Measurements from ENCODE around the gene CMIP.

The CMIP gene

DNA sequence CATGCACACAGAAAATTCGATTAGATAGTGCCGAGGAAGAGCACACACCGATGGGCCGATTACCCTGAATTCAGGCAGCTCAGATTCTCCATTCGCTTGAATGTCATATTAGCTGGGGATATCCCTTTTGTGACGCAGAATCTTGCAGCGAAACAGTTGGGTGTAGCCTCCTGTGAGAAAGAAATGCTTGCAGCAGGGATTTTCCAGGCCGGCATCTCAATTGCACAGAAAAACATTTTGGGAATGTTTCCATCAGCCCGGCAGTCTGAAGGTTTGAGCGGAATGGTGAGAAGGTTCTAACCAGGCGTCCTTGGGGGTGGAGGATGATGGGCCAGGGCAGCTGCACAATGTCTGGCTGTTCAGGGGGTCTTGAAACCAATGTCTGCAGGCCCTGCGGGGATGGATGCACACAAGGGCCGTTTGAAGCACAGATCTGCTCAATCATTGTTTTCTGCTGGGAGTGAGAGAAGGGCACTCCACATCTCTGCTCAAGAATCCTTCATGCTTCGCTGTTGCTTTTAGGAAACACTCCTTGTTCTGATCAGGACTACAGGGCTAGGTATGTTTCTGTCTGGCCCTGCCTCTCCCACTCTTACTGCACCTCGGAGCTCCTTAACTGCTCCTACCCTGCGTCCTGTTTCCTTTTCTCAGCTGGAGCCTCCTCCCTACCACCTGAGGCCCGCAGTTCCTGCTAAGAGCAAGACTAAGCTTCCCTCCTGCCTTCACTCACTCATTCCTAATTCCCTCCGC lies 94.6 kb downstream of the CMIP start:
- no peak for DNase-seq

- DNase-seq = no peak
Measured at GRCh38 chr16:81539759-81540472, 95.3 kb downstream of the CMIP start.

GRCh38 chr16:81541314-81541713 lies 96.7 kb downstream of the CMIP start:
- no peak for DNase-seq

DNA sequence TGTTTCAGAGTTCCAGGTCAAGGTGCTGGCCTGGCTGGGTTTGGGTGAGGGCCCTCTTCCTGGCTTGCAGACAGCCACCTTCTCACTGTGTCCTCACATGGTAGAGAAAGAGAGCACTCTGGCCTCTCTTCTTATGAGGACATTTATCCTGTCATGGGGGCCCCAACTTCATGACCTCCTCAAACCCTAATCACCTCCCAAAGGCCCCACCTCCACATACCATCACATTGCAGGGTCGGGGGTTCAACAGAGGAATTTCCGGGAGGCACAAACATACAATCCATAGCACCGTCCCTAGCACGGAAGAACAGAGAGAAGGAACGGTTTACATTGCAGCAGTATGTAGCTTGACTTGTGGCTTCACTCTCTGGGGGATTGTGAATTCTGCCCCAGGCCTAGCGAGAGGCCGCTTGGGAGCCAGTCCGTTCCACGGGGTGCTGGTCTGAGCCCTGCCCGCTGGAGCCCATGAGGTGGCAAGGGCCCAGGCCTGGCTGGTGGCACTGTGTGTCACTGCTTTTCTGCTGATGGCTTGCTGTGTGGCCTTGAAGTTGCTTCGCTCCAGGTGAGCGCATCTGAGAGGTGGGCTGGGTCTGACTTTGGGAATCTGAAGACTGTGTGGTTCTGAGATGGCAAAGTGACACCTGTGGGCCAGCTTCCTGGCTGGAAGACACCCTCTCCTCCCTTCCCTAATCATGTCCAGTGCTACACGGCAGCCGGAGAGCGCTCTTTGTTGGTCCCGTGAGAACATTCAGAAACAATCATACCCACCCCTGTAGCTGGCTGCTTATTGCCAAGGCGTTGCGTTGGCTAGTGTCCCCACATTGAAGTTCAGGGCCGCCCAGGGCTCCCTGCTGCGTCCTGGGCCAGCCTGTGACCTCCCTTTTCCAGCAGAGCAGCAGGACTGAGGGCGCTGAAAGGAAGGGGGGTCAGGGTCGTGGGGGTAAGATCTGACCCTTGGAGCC lies 98.3 kb downstream of the CMIP start:
- DNase-seq = no peak

- DNase-seq = no peak
Measured at GRCh38 chr16:81543571-81543970, 99.0 kb downstream of the CMIP start.

- DNase-seq = no peak
Measured at GRCh38 chr16:81544261-81544660, 99.7 kb downstream of the CMIP start.

DNA sequence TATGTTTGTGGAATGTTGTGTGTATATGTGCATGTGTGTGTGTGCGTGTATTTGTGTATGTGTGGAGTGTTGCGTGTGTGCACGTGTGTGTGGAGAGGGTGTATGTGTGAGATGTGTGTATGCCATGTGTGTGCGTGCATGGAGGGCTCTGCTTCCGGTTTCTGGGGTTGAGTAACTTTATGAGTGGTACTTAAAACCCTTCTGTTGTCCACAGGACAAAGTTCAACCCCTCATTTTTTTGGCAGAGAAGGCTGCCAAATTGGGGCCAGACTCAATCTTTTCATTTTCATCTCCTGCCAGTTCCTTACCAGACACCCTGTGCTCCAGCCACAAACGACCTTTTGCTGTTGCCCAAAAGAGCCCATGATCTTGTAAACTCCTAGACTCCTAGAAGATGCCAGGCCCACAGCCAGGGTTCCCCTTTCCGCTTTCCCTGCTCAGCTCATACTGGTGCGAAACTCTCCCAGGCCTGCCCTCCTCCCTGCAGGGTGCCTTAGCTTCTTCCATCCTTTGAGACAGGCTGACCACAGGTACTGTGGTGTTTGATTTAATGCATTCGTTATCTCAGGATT lies 100.2 kb downstream of the CMIP start:
- no peak for DNase-seq

GRCh38 chr16:81545470-81546250 lies 101.1 kb downstream of the CMIP start:
- no peak for DNase-seq

- no peak for DNase-seq
Measured at GRCh38 chr16:81546781-81547180, 102.2 kb downstream of the CMIP start.

- no peak for DNase-seq
Measured at GRCh38 chr16:81547194-81547938, 102.8 kb downstream of the CMIP start.

DNA sequence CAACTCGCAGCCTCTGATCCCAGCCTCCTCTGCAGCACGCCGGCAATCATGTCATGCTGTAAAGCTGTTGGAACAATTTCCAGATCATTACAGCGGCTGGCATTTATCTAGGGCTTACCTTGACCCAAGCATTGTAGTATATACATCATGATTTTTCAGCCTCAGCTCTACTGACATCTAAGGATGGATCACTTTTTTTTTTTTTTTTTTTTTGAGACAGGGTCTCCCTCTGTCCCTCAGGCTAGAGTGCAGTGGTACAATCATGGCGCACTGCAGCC lies 103.3 kb downstream of the CMIP start:
- no peak for DNase-seq

- DNase-seq = no peak
Measured at GRCh38 chr16:81548551-81548875, 103.9 kb downstream of the CMIP start.

DNA sequence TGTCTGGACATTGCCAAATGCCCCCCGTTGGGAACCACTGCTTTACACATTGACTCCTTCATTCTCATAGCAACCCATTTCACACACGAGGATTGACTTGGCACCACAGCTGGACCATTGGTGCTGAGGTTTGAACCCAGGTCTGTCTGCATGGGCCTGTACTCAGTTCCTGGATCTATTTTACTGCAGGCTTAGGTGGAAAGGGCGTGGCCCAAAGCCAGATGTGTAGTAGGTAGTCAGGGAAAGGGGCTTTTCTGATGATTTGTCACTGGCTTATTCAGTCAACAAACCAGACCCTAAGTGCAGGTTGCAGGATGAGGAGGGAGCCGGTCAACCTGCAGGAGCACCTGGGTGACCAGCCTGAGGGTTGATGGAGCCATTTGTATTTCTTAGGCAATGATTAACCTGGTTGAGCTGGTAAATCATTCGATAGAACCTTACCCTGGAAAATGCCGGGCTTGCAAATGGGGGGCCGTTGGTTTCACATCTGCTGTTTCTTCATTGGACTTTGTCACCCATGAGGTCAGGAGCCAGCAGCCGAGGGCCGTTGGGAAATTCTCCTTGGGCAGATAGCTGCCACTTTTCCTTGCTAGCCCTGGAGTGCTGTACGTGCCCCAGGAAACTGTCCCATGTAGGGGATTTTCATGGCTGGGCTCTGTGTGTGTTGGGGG lies 104.4 kb downstream of the CMIP start:
- DNase-seq = no peak

DNA sequence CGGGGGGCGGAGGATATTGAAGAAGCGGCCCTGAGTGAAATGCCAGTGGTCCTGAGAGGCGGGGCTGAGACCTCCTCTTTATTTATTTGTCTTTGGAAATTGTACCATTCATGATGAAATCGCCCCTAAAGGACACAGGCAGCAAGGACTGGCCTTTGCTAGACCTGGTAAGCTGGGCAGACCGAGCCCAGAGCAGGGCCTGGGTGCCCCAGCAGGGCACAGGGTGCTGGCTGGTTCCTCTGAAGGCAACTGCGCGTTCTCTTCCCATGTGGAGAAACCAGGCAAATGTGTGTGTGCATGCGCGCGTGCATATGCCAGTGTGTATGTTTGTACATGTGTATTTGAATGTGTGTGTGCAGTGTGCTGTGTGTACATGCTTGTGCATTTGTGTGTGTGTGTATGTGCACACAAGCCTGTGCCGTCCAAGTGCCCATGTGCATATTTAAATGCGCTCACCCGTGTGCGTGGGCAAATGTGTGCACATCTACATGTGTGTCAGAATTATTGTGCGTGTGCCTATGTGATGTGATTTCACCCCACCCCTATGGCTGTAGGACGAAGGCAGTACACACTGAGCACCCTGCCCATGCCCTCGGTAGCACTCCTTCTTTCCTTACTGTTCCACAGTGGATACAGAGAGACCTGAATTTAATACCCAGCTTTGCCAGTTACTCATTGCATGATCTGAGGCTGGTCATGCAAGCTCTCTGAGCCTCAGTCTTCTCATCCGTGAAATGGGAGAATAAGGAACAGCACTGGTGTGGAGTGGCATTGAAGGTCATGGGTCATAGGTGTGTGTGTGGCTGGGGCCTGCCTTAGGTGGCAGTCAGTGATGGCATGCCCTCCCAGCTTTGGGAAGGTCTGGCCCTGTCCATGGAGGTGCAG lies 105.2 kb downstream of the CMIP start:
- DNase-seq = no peak

DNA sequence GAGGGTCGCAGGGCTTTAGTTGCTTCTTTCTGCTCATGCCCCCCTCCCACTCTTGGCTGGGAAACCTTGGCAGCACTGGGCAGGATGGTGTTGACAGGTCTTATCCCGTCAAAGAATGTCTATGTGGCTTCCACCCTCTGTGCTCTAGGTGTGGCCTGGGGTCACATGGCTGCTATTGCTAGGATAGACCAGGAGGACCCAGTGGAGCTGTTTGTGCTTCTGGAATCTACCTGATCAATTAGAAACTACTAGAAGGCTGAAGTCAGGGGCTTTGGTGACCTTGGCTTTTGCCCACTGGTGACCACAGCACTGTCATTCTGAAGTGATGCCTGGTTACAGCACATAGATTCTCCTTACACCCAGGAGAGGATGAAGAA lies 105.8 kb downstream of the CMIP start:
- DNase-seq = no peak

DNA sequence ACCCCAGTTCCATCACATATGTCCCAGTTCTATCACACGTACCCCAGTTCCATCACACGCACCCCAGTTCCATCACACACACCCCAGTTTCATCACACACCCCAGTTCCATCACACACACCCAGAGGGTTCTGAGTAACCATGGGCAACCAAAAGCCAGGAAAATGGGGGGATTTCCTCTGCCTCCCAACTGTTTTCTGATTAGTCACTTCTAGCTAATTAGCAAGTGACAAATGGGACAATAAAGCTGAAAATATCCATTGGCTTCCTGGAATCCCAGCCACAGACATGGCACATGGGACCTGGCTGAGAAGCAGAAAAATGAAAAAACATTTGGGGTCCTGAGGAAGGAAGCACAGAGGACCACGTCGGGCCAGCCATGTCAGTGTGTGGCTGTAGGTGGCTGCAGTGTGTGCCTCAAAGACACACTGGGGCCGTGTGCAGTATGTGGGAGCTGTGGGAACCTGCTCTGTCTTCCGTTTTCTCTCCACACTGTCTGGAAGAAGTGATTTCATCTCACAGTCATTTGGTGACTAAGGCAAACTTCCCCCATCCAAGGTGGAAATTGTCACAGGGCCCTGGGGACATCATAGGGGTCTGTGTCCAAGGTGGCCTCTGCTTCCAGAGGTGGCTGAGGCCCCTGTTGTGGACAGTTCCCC lies 106.7 kb downstream of the CMIP start:
- DNase-seq = no peak

- no peak for DNase-seq
Measured at GRCh38 chr16:81551821-81552304, 107.3 kb downstream of the CMIP start.

GRCh38 chr16:81552743-81553079 lies 108.1 kb downstream of the CMIP start:
- no peak for DNase-seq

DNA sequence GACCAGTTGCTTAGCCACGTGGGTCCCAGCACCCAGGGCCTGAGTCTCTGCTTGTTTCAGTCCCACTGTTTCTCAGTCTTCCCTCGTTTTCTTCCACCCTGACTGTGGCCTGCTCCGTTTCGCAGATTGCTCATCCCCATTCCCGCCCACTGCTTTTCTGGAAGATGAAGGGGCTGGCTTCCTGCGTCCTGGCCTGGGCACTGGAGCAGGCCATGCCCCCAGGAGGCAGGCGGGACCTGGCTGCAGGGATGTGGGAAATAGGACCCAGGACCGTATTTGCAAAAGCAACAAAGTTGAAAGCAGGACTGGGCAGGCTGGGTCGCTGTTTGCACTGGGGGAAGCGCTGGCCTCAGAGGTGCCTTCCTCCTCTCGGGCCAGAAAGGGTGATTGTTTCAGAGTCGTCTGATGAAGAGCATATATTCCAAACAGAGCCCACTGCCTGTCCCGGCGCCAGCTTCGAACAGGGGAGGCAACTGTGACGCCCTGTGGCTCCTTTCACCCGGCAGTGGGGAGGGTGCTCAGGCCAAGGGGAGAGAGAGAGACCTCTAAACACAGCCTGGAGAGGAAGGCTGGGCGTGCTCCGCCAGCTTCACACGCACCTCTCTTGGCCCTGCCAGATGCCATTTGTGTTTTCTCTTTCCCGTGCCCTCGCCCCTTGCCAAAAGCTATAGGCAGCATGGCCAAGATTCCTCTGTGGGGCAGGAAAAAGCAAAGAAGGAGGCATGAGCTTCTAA lies 108.6 kb downstream of the CMIP start:
- DNase-seq = no peak
